G401.6 (cell line): ENCODE data around the gene IQSEC3.
"Not testable (repeated sequence)": the region's sequence is repeated elsewhere in the genome, so short reads cannot be mapped to it uniquely, and the experiment has no call there.

Source experiments
- FAIRE-seq: peaks from 2 replicates; lab custom pipeline; 2012; peaks lifted over from hg19 to GRCh38; lab: Jason Lieb, UNC

Gene IQSEC3

DNA sequence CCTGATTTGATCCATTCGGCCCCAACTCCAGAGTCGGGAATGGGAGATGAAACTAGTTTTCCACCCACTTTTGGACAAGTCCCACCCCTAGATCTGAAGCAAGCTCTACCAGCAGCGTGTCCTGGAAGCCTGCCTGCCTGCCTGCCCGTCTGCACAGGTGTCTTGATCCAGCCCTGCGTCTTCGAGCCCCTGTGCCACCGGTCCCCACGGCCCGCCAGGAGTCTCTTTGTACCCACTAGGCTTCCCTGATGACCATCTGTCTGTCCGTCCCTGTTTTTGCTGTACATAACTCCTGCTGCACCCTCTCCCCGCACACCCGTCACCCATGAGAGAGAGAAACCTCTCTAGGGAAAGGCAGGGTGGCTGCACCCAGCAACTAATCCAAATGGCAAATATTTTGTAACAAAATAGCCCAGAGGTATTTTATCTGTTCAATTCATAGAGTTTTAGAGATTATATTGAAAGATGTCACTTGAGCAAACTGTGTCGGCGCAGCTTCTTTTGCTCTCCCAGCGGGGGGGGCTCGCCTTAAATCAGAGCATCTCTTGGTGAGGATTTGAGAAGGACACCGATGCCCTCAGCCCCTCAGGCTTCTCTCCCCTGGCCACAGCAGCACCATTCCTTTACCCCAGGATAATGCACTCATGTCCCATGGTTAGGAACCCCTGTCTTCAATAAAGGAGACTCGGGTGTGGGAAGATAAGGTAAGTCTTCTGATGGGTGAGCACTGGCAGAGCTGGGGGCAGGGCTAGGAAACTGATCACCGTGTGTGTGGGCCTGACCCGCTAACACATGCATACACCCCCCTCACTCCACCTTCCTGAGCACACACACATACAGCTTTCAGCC, 111.6 kb downstream of the IQSEC3 start:
- FAIRE-seq: no peak

DNA sequence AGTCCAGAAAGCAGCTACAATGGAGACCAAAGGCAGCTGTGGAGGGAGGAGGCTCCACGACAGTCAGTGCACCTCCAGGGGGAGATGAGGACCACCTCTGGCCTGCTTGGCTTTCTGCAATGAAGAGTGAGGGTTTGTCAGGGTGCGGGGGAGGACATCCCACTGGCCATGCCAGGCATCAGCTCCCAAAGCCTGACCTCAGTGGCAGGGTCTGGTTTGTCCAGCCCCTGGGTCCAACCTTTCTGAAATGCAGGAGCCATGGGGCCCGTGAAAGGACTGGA, 112.2 kb downstream of the IQSEC3 start:
- FAIRE-seq: no peak

DNA sequence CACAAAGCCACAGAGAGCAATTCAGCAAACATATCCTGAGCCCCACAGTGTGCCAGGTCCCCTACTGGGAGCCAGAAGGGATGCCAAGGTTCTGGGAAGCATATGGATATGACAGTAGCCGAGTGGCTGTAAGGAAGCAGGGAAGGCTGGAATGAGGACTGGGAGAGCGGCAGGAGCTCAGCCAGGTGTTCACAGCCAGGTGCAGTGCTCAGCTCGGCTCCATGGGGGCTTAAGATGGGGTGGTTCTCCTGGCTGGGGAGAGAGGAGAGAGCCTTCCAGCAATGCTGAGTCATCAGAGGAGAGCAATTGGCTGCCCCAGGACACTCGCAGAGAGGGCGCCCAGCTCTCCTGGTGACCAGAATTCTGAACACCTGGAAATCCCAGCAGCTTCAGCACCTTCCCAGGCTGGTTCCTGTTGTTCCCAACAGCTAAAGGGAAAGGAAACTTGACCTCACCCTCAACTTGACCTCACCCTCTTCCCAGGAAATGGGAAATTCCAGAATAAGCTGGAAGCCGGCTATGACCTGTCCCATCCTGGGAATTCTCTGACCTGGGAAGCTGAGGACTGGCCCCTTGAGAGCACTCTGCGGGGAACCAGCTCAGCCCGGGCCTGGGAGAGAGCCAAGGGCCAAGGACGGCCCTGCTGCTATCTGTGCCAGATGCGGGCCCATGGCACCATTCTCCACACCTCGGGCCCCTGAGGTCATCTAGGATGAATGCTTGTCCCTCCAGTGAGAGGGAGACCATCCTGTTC, 112.7 kb downstream of the IQSEC3 start:
- no peak for FAIRE-seq

DNA sequence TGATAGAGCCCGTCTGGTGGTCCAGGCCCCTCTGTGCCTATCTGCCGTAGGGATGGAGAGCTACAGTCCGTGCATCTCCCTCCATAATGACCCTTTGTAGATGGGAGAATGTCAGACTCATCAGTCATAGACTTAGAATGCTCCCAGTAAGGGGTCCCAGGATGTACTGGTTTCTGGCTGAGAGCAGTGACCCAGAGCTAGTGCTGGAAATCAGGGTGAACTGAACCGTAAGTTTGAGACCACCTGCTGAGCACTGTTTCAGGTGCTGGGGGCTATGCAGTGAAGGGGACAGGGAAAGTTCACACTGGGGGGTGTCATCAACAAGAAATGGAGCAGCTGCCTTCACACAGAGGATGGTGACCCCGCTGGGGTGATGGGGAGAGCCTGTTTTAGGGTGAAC, 113.3 kb downstream of the IQSEC3 start:
- no peak for FAIRE-seq

DNA sequence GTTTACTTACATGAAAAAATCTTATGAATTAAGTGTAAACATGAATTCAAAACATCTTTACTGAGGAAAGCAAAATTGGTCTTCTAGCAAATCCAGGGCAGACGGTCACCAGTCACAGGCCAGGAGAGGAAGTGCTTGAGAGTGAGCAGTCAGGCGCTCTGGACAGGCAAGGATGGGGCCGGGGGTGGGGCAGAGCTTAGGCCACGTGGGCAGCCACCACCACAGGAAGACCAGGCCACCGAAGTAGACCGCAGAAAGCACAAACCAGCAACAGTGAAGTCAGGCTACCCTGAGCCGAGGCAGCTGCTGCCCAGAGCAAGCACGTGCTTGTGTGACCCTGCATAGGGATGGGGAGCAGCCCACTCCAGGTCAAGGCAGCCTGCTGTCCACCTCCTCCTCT, 113.9 kb downstream of the IQSEC3 start:
- FAIRE-seq: no peak

DNA sequence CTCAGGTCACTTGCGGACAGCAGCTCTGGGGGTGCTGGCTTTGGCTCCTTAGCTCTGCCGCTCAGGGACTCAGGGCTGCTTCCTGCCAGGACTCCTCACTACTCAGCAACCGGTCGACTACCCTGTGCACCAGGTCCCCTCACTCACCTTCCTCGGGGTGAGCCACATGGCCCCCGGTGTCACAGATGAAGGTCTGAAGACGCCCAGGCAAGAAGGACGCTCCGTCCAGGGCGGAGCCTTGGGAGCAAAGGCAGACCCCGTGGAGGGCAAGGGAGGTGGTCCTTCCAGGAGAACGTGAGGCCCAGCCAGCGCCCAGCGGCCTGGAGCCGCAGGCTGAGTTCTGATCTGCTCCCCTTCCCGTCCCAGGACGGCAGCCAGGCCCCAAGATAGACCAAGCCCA, 115.4 kb downstream of the IQSEC3 start:
- no peak for FAIRE-seq

DNA sequence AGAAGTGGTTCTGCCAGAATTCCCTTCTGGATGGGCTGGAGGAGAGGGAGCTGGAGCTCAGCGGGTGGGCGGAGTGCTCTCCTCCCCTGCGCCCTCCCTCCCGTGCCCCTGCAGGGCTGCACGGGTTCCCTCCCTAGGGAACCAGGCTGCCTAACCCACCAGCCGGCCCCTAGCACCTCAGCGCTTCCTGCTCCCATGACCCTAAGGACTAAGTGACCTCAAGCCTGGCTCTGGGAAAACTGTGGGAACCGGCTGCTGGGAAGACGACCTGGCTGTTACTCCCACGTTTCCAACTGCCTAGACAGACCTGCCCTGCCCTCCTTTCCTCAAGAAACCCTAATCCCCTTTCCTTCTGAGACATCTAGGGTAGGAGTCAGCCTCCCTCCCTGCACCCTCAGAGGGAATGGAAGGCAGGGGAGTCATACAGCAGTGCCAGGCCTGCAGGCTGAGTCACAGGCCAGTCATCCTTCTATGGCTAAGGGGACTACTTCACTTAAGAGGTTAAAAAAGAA, 115.9 kb downstream of the IQSEC3 start:
- FAIRE-seq: no peak

DNA sequence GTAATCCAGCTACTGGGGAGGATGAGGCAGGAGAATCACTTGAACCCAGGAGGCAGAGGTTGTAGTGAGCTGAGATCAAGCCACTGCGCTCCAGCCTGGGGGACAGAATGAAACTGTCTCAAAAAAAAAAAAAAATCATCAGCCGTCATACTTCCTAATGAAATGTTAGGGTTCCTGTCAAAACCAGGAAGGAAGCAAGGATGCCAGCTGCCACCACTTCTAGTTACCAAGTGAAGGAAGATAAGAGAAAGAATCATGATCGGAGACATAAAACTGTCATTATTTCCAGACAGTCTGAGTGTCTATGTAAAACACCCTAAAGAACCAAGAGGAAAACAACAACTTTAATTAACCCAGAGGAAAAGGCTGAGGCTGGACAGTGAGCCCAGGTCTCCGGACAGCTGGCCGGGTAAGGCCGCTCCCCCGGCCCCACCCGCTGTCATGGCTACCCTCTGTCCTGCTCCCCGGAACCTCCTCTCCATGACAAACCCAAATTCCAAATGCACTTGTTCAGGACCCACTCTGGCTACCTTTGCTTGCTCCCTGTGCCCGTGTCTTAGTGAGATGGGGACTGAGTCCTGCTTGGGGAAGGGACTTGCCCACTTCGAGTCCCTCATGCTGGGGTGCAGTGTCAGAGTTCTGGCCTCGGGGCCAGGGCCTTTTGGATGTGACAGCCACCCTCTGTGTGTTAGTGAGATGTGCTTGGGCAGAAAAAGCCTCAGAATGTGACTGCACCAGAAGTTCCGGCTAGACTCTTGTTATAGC, 118.4 kb downstream of the IQSEC3 start:
- FAIRE-seq: no peak

DNA sequence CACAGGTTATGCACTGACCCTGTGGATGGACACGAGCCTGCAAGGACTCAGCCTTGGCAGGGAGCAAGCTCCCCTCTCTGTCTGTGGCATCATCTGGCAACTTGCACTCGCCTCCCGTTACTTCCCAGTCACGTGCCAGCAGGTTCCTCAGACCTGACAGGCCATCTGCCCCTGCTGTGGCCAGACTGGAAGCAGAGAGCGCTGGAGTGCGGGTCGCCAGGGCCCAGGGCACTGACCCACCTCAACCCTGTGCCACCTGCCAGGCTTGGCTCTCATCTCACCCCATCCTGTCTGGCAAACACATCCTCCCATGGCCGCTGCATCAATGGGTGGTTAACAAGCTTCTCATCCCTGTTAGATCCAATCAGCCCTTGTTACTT, 119.0 kb downstream of the IQSEC3 start:
- no peak for FAIRE-seq

DNA sequence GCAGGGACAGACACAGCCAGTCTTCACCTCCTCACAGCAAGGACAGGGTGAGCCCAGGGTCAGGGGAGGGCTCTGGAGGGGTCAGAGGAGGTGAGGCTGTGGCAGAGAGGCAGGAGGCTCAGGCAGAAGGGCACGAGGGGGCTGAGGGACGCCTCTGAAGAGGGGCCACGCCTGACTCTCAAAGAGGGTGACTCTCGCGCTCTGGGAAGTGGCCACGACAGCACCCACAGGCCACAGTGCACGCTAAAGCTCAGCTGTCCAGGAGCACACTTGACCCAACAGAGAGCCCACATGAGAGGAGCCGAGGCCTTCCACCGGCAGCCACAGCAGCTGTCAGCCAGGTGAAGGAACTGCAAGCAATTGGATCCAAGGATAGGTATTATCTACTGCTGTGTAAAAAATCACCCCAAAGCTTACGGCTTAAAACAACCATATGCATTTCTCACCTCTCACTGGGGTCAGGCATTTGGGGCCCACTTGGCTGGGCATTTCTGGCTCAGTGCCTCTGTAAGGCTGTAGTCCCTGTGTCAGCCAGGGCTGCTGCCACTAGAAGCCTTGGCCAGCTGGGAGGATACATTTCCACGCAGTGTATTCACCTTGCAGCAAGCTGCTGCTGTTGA, 119.5 kb downstream of the IQSEC3 start:
- no peak for FAIRE-seq

DNA sequence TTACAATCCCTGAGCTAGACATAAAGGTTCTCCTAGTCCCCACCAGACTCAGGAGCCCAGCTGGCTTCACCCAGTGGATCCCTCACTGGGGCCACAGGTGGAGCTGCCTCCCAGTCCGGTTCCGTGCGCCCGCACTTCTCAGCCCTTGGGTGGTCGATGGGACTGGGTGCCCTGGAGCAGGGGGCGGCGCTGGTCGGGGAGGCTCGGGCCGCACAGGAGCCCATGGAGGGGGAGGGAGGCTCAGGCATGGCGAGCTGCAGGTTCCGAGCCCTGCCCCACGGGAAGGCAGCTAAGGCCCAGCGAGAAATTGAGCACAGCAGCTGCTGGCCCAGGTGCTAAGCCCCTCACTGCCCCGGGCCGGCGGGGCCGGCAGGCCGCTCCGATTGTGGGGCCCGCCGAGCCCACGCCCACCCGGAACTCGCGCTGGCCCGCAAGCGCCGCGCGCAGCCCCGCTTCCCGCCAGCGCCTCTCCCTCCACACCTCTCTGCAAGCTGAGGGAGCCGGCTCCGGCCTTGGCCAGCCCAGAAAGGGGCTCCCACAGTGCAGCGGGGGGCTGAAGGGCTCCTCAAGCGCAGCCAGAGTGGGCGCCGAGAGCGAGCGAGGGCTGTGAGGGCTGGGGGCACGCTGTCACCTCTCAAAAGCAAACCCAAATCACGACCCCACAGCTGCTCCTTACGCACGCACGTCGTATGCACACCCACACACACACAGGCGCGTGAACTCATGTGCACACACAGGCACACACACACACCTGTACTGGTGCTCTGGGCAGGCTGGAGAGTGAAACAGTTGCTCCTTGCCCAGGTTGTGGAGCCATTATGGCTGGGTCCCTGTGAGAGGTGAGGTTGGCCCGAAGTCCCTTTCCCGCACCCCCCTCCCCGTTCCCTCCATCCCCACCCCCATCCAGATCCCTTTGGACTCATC, 121.7 kb downstream of the IQSEC3 start:
- not testable (repeated sequence) for FAIRE-seq

DNA sequence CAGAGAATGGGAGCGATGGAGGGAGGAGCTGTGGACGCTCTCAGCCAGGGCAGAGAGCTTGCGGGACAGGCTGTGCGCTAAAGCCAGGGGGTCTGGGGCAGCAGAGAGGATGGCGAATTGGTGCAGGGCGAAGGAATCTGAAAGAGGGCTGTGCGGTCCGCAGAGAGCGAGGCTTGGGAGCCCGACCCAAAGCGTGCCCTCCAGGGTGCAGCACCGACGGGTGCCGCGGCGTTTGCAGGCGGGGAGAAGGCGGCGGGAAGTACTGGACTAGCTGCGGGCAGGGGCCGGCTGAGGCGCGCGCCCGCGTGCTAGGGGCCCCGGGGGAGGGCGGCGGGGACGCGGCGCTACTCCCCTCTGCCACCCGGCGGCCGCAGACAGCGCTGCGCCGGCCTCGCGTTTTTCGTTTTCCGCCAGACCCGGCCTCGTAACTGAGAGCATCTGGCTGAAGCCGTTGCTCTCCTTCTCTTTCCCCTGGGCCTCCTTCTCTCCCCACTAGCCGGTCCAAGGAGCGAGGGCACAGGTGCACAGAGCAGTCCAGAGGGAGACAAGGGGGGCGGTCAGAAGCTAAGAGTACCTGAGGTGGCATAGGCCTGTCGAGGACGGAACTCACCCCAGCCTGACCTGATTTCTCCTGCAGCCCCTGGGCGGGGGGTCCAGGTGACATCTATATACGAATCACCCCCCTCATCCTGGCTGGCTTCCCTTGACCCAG, 122.5 kb downstream of the IQSEC3 start:
- FAIRE-seq: no peak

DNA sequence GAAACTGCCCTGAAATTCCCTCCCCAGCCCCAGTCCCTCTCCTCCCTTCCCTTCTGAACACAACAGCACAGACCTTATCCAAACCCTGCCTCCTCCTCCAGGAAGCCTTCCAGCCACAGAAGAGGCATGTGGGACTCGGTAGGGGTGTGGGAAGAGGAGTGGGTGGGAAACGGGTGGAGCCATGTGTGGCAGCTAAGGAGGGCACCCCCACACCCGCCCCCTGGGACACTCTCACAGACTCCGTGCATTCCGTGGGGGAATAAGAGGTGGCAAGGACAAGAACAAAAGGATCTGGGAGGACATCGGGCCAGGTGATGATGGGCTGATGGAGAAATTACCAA, 123.0 kb downstream of the IQSEC3 start:
- no peak for FAIRE-seq

DNA sequence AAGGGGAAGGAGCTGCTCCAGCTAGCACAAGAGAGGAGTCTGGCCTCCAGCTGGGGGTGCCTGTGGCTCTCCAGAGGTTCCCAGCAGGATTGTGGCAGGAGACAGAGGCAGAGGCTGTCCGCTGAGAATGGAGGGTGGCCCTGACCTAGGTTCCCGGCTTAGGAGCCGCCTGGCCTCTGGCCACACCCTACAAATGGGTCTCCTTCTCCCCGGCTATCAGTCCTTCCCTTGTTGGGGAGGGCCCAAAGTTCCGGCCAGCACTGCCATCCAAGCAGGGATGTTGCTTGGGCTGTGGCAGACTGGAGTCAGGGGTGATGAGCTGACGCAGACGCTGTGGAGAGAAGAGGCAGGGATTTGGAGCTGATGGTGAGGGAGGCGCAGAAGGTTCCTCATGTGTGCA, 124.3 kb downstream of the IQSEC3 start:
- FAIRE-seq: no peak

DNA sequence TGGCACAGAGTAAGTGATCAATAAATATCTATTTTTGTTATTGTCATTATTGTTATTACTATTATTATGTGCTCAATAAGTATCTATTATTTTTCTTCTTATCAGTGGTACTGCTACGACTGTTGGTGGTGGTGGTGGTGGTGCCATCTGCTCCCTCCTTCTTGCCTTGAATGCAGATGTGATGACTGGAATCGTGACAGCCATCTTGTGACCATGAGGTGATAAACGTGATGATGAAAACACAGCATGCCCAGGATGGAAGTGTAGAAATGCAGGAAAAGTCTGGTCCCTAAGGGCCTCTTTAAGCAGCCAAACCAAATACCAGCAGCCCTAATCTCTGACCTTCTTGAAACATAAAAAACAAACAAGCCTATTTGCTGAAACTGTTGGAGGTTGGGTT, 125.0 kb downstream of the IQSEC3 start:
- FAIRE-seq: no peak

DNA sequence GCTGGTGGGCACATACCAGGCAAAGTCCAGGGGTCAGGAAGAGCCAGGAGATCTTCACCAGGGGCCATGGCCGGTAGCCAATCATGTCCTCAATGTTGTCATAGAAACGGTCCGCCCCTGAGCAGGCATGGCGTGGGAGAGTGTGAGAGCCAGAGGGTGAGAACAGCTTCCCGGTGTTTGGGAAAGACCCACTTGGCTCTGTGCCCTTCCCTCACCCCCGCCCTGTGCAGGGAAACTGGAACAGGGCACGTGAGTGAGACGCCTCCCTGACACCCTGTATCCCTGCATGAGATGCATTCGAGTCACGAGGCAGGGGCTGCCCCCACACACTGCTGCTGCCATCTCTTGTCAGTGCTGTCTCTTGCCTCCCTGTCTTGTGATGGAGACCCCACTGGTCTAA, 126.7 kb downstream of the IQSEC3 start:
- no peak for FAIRE-seq

DNA sequence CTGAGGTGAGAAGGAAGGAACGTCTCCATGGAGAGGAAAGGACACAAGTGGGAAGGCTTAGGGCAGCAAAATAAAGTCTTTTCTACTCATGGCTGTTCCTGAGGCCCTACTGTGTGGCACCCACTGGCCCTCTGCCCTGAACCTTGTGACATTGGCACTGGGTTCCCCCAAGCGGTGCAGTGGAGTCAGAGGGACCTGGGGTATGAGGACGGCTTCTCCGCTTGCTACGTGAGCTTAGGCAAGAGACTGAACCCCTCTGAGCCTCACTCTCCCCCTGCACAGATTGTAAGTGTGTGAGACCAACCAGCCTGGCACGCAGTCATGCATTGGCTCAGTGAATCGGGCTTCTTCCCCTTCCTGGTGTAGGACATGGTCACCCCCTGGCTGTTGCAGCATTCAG, 127.7 kb downstream of the IQSEC3 start:
- no peak for FAIRE-seq

DNA sequence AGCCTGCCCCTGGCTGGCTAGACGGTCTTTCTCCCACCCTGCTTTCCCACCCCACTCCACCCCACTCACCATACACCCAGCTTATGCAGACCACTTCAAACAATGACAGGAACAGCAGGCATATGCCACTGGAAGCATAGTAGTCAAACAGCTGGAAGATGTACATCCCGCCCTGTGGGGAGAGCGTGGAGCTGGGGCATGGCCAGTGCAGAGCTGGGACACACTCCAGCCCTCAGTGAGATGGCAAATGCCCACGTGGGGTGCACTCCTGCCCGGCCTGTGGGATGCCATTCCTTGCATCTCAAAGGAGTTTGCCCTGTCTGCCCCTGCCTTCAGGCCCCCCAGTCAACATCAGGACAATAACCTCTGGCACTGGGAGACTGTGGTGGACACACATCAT, 128.6 kb downstream of the IQSEC3 start:
- FAIRE-seq: no peak

DNA sequence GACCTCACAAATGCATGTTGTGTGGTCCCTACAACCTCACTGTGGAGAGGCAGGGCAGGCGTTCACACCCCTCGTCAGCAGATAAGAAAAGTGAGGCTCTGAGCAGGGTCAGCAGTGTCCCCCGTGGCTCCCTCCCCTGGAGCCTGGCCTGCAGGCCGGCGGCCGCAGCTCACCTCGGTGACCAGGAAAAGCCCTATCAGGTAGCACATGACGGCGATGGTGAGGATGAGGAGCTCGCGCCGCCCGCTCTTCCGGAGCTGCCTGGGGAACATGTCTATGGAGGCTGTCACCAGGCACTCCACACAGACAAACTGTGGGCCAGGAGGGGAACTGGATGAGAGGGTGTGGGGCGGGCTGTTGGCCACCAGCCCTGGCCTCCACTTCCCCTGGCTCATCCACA, 129.4 kb downstream of the IQSEC3 start:
- FAIRE-seq: no peak

DNA sequence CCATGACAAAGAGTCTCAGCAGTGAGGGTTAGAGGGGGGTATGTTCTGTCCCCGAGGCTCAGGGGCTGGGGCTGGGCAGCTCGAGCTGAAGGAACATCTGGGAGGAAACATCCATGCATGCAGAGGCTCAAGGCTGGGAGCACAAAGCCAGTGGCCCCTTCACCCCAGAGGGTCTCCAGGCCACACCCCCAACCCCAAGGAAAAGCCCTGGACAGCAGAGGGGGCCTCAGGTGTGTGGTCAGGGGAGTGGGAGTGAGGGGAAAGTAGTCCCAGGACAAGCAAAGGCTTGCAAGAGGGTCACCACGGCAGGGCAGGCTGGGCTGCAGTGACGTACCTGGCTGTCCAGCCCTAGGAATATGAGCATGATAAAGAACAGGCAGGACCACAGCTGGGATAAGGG, 129.9 kb downstream of the IQSEC3 start:
- no peak for FAIRE-seq

DNA sequence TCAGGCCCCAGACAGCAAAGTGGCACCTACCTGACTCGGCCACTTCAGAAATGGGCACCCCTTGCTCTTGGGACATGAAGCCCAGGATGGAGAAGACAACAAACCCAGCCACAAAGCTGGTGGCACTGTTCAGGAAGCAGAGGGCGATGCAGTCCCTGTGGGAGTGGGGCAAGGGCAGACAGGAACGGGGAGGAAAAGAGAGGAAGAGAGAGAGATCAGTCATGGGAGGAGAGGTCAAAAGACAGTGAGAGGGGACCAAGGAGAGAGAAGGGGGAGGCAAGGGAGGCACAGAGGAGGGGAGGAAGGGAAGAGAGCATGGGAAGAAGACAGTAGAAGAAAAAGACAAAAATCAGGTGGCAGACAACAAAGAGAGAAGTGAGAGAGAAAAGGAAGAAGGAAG, 130.8 kb downstream of the IQSEC3 start:
- no peak for FAIRE-seq
